Measurements from ENCODE around the gene INPPL1.

INPPL1 gene

DNA sequence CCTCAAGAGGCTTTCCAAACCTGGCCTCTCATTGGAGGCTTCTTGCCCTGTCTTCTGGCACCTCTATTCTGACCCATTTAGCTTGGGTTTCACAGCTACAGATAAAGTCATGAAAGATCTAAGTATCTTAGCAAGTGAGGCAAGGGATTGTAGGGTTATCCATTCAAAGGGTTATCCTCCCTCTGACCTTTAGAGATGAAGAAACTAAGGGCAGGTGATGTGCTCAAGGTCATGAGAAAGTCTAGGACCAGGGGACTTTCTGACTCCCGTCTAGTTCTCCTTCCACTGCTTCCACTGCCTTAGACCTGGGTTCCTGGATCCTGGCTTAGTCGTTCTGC lies 12.2 kb downstream of the INPPL1 start:
- H3K4me3 ChIP-seq (ENCODE audit: low read depth, low read length): no peak overlapping the region
- TF ChIP-seq, protein P1, sequence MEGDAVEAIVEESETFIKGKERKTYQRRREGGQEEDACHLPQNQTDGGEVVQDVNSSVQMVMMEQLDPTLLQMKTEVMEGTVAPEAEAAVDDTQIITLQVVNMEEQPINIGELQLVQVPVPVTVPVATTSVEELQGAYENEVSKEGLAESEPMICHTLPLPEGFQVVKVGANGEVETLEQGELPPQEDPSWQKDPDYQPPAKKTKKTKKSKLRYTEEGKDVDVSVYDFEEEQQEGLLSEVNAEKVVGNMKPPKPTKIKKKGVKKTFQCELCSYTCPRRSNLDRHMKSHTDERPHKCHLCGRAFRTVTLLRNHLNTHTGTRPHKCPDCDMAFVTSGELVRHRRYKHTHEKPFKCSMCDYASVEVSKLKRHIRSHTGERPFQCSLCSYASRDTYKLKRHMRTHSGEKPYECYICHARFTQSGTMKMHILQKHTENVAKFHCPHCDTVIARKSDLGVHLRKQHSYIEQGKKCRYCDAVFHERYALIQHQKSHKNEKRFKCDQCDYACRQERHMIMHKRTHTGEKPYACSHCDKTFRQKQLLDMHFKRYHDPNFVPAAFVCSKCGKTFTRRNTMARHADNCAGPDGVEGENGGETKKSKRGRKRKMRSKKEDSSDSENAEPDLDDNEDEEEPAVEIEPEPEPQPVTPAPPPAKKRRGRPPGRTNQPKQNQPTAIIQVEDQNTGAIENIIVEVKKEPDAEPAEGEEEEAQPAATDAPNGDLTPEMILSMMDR (IDR thresholded peaks at IDR 0.05; ENCODE audit: low read depth, low read length, missing control alignments): no peak
- DNase-seq: no peak
- peaks cover 60% of the 10 kb centered on the region for H3K36me3 ChIP-seq (replicated peaks)
- H3K27ac ChIP-seq: no peak overlapping the region
- peaks cover 9% of the 10 kb centered on the region for H3K27me3 ChIP-seq (replicated peaks)
- in situ Hi-C loops (cut with HindIII; ENCODE audit: low pct_ligation_motif_present, low sequenced_read_pairs): no loop called here

DNA sequence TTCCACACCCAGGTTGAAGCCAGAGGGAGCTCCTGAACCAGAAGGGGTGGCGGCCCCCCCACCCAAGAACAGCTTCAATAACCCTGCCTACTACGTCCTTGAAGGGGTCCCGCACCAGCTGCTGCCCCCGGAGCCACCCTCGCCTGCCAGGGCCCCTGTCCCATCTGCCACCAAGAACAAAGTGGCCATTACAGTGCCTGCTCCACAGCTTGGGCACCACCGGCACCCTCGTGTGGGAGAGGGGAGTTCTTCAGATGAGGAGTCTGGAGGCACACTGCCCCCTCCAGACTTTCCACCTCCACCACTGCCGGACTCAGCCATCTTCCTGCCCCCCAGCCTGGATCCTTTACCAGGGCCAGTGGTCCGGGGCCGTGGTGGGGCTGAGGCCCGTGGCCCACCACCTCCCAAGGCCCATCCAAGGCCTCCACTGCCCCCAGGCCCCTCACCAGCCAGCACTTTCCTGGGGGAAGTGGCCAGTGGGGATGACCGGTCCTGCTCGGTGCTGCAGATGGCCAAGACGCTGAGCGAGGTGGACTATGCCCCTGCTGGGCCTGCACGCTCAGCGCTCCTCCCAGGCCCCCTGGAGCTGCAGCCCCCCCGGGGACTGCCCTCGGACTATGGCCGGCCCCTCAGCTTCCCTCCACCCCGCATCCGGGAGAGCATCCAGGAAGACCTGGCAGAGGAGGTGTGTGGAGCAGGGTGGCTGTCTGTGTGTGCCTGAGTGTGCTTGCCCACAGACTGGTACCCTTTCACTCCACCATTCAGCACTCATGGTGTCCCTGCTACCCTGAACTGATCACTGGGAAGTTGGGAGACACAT lies 12.8 kb downstream of the INPPL1 start:
- Histone ChIP-seq H3K27ac (no peak overlapping the region), H3K4me3 (ENCODE audit: low read depth, low read length) (no peak overlapping the region), H3K36me3 (replicated peaks) (peaks cover 54% of the 10 kb centered on the region), H3K27me3 (replicated peaks) (peaks cover 15% of the 10 kb centered on the region)
- in situ Hi-C loops (cut with HindIII; ENCODE audit: low pct_ligation_motif_present, low sequenced_read_pairs): no loop called here
- TF ChIP-seq, protein P1 (IDR thresholded peaks at IDR 0.05; ENCODE audit: low read depth, low read length, missing control alignments): no peak
- DNase-seq: no peak

DNA sequence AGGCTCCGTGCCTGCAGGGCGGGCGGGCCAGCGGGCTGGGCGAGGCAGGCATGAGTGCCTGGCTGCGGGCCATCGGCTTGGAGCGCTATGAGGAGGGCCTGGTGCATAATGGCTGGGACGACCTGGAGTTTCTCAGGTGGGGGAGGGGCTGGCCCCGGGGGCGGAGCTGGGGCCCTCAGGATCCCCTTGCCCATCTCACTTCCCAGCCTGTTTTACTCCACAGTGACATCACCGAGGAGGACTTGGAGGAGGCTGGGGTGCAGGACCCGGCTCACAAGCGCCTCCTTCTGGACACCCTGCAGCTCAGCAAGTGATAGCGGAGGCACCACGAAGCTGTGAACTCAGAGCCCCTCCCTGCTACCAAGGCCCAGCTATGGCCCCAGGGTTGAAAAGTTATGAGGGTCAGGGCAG lies 13.5 kb downstream of the INPPL1 start:
- peak; percentile 52 for DNase-seq
- Histone ChIP-seq H3K4me3 (ENCODE audit: low read depth, low read length) (no peak overlapping the region), H3K27ac (no peak overlapping the region), H3K27me3 (replicated peaks) (peaks cover 22% of the 10 kb centered on the region), H3K36me3 (replicated peaks) (peaks cover 47% of the 10 kb centered on the region)
- TF ChIP-seq, protein P1 (IDR thresholded peaks at IDR 0.05; ENCODE audit: low read depth, low read length, missing control alignments): peak; percentile 91
- in situ Hi-C loops (cut with HindIII; ENCODE audit: low pct_ligation_motif_present, low sequenced_read_pairs): no loop called here

DNA sequence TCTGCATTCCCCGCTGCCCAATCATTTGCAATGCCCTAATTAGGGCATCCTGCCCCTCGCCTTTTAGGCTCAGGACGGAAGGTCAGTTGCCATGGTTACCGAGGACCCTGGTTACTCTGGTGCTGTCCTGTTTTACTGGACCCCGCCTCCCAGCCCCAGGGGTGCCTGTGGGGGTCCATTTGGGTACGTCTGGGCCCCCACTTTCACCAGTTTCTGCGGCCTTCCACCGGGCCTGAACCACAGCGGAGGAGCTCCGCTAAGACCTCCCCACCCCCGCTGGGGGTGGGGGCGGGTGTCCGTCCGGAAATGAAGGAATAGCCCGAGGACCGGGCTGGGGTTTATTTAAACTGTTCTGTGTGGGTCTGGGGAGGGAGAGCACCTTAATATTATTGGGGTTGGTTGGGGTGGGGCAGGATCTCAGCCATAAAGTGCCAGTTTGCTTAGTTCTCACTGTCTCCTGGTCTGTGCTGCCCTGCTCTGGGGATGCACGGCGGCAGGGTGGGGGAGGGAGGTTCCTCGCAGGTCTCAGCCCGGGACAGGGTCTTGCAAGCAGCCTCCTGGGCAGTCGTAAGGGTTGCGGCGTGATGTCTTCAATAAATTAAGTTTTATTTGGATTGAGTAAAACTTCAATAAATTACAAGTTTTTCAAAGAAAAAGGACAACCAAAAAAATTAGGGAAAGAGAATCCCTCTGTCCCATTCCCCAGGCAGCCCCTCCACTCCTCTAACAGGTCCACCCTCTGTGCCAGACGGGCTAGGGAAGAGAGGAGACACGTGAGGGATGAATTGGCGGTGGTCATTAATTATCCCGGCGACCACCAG lies 14.1 kb downstream of the INPPL1 start:
- Histone ChIP-seq H3K27ac (no peak overlapping the region), H3K36me3 (replicated peaks) (peaks cover 40% of the 10 kb centered on the region), H3K4me3 (ENCODE audit: low read depth, low read length) (no peak overlapping the region), H3K27me3 (replicated peaks) (peaks cover 29% of the 10 kb centered on the region)
- TF ChIP-seq, protein P1 (IDR thresholded peaks at IDR 0.05; ENCODE audit: low read depth, low read length, missing control alignments): no peak
- in situ Hi-C loops (cut with HindIII; ENCODE audit: low pct_ligation_motif_present, low sequenced_read_pairs): no loop called here
- DNase-seq: no peak

DNA sequence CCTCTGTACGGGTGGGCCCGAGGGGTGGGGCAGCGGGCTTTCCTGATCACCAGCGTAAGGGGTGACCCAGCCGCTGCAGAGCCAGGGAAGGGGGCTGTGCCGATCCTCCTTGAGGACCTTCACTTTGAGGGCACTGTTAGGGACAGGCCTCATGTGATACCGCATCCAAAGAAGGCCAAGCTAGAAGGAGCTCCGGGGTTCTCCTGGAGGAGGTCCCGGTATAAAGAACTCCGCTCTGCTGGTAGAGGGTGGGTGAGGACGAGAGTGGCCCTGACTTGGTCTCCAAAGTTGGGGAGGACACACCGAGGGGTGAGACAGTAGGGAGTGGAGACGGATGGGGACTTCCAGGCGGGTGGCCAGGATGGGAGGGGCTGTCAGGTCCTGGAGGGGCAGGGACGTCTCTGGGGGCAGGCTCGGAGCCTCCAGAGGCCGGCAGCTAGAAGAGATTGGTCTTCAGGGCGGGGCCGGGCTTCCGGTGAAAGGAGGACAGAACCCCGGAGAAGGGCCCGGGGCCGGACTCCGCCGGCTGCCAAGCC lies 14.8 kb downstream of the INPPL1 start:
- in situ Hi-C loops (cut with HindIII; ENCODE audit: low pct_ligation_motif_present, low sequenced_read_pairs): no loop called here
- H3K27me3 ChIP-seq (replicated peaks): peaks cover 34% of the 10 kb centered on the region
- TF ChIP-seq, protein P1 (IDR thresholded peaks at IDR 0.05; ENCODE audit: low read depth, low read length, missing control alignments): no peak
- peak overlapping the region; percentile 30 for H3K4me3 ChIP-seq (ENCODE audit: low read depth, low read length)
- H3K36me3 ChIP-seq (replicated peaks): peaks cover 35% of the 10 kb centered on the region
- no peak overlapping the region for H3K27ac ChIP-seq
- DNase-seq: no peak
